GM18502 (cell line): Measurements from ENCODE around the gene NBEAL2.
A peak's percentile ranks its signal among the peaks of the same experiment; 100 is the strongest.

Source experiments
- ATAC-seq: cut with Tn5 transposase; IDR thresholded peaks from one replicate; pipeline ENCODE4 v1.9.1; 2021; ENCODE audit warnings: mild to moderate bottlenecking; ENCODE audit not compliant: unreplicated experiment, poor library complexity

NBEAL2 gene

GRCh38 chr3:46978985-46979944 is at the start of gene NBEAL2:
TSS of gene NBEAL2 (plus strand) at chr3:46979666. CDS start at chr3:46979862, 196 bp downstream.
- peak; percentile 78 for ATAC-seq

GRCh38 chr3:46930166-46930944 is 49.1 kb upstream of the NBEAL2 start:
- ATAC-seq = no peak

- ATAC-seq = no peak
Measured at GRCh38 chr3:46930945-46931403, 48.5 kb upstream of the NBEAL2 start.

GRCh38 chr3:46931631-46932331 is 47.7 kb upstream of the NBEAL2 start:
- ATAC-seq = no peak

GRCh38 chr3:46932455-46933225 is 46.8 kb upstream of the NBEAL2 start:
- ATAC-seq = no peak

- ATAC-seq = no peak
Measured at GRCh38 chr3:46933261-46933660, 46.2 kb upstream of the NBEAL2 start.

- ATAC-seq = no peak
Measured at GRCh38 chr3:46934072-46934471, 45.4 kb upstream of the NBEAL2 start.

- ATAC-seq = no peak
Measured at GRCh38 chr3:46934498-46935167, 44.8 kb upstream of the NBEAL2 start.

GRCh38 chr3:46935168-46935858 is 44.2 kb upstream of the NBEAL2 start:
- no peak for ATAC-seq

- no peak for ATAC-seq
Measured at GRCh38 chr3:46935989-46936558, 43.4 kb upstream of the NBEAL2 start.

- ATAC-seq = no peak
Measured at GRCh38 chr3:46936733-46937250, 42.7 kb upstream of the NBEAL2 start.

GRCh38 chr3:46938118-46938517 is 41.3 kb upstream of the NBEAL2 start:
- ATAC-seq = no peak

- ATAC-seq = no peak
Measured at GRCh38 chr3:46939578-46940445, 39.7 kb upstream of the NBEAL2 start.

- no peak for ATAC-seq
Measured at GRCh38 chr3:46942076-46942475, 37.4 kb upstream of the NBEAL2 start.

- ATAC-seq = no peak
Measured at GRCh38 chr3:46942481-46943236, 36.8 kb upstream of the NBEAL2 start.
